ENCODE measurements around the gene TMED10.

TMED10 gene

DNA sequence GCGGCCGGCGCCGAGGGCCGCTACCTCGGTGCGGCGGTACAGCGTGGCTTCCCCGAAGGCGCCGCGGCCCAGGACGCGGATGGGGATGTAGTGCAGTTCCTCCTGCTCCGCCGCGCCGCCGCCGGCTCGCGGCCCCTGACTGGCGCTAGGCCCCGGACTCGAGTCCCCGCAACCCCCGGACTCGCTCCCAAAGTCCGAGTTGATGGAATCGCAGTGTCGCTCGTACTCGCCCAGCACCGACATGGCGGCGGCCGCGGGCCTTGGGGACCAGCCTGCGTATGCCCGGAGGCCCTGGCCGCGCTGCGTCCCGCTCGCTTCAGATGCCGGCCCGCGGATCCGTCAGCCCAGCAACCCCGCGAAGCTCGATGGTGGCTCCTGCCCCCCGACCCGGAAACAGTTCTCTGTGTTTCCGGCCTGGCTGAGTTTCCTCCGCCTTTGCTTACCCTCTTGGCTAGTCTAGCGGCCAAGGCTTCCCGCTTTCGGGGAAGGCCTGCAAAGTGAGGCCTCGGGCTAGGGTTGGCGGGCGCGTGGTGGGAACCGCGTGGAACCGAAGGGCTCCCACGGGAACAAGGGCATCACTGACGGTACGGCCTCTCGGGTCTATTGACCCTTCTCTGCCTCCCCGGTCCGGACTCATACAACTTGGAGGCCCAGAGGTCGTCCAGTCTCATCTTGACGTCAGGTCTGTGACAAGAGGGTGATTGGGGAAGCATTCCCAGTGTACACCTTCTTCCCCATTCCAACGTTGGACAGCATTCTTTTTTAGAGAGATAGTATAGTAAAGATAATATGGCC is 49.5 kb downstream of the TMED10 start, which contains the start of gene NEK9 (continued):
- TF ChIP-seq ZNF692 (tag by site-specific recombination; IDR thresholded peaks at IDR 0.05) (peak; percentile 64; the same call in 1 of the 2 replicates), ZNF639 (tag by site-specific recombination; IDR thresholded peaks at IDR 0.05) (peak; percentile 44), OSR2 (tag by site-specific recombination; IDR thresholded peaks at IDR 0.05) (no peak), ZNF26 (tag by site-specific recombination; IDR thresholded peaks at IDR 0.05) (no peak), ZNF366 (tag by site-specific recombination; conservative IDR thresholded peaks at IDR 0.05) (no peak), ZBTB8A (tag by site-specific recombination; IDR thresholded peaks at IDR 0.05) (peak; percentile 16), ZNF777 (tag by site-specific recombination; IDR thresholded peaks at IDR 0.05; ENCODE audit: borderline replicate concordance) (peak; percentile 59; the same call in 1 of the 2 replicates), REST (tag by site-specific recombination; IDR thresholded peaks at IDR 0.05) (peak; percentile 70), ZNF629 (tag by site-specific recombination; IDR thresholded peaks at IDR 0.05) (peak; percentile 84), ZNF2 (tag by site-specific recombination; IDR thresholded peaks at IDR 0.05) (peak; percentile 75), ZBTB10 (tag by site-specific recombination; IDR thresholded peaks at IDR 0.05) (peak; percentile 59; the same call in 1 of the 2 replicates), ZNF175 (tag by site-specific recombination; IDR thresholded peaks at IDR 0.05) (no peak), GLIS2 (tag by site-specific recombination; IDR thresholded peaks at IDR 0.05) (peak; percentile 84), ZSCAN5A (tag by site-specific recombination; IDR thresholded peaks at IDR 0.05) (0 out of 2 replicates have a peak, but pooled peaks have one; percentile 37), SP7 (tag by site-specific recombination; IDR thresholded peaks at IDR 0.05) (peak; percentile 65; the same call in 1 of the 2 replicates), ZNF600 (tag by site-specific recombination; IDR thresholded peaks at IDR 0.05) (peak; percentile 69; the same call in 1 of the 2 replicates), ZXDB (tag by site-specific recombination; IDR thresholded peaks at IDR 0.05) (peak; percentile 81), ZNF157 (tag by site-specific recombination; IDR thresholded peaks at IDR 0.05) (no peak), ZFP37 (tag by site-specific recombination; IDR thresholded peaks at IDR 0.05) (peak; percentile 69), ZNF335 (tag by site-specific recombination; conservative IDR thresholded peaks at IDR 0.05) (peak; percentile 22), ZNF324 (tag by site-specific recombination; IDR thresholded peaks at IDR 0.05) (0 out of 2 replicates have a peak, but pooled peaks have one; percentile 40), TRIM28 (IDR thresholded peaks at IDR 0.05; ENCODE audit: borderline replicate concordance, low read length) (peak; percentile 64; the same call in 1 of the 2 replicates)
- TF ChIP-seq, protein P1, sequence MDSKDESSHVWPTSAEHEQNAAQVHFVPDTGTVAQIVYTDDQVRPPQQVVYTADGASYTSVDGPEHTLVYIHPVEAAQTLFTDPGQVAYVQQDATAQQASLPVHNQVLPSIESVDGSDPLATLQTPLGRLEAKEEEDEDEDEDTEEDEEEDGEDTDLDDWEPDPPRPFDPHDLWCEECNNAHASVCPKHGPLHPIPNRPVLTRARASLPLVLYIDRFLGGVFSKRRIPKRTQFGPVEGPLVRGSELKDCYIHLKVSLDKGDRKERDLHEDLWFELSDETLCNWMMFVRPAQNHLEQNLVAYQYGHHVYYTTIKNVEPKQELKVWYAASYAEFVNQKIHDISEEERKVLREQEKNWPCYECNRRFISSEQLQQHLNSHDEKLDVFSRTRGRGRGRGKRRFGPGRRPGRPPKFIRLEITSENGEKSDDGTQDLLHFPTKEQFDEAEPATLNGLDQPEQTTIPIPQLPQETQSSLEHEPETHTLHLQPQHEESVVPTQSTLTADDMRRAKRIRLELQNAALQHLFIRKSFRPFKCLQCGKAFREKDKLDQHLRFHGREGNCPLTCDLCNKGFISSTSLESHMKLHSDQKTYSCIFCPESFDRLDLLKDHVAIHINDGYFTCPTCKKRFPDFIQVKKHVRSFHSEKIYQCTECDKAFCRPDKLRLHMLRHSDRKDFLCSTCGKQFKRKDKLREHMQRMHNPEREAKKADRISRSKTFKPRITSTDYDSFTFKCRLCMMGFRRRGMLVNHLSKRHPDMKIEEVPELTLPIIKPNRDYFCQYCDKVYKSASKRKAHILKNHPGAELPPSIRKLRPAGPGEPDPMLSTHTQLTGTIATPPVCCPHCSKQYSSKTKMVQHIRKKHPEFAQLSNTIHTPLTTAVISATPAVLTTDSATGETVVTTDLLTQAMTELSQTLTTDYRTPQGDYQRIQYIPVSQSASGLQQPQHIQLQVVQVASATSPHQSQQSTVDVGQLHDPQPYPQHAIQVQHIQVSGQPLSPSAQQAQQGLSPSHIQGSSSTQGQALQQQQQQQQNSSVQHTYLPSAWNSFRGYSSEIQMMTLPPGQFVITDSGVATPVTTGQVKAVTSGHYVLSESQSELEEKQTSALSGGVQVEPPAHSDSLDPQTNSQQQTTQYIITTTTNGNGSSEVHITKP (tag by site-specific recombination; IDR thresholded peaks at IDR 0.05) = peak; percentile 91
